Fibroblast of lung (primary cell): ENCODE data around the gene PCSK1. TPM values are rescaled to one million over a fixed set of nuclear protein-coding genes. Genes with fewer than 3 reads are reported as not detected.

ENCODE experiments used
- DNase-seq, 2 donors: peaks; one replicate each; pipeline versions ENCODE4 v3.0.0 to v3.0.0-alpha.2; 2010; ENCODE audit warnings: low read depth in 2 of 2
- H2AFZ ChIP-seq: 2 replicates; pipeline ENCODE4 v1.5.1; 2012; ENCODE audit warnings: low read length, control low read depth, inconsistent platforms
- H3K27ac ChIP-seq: 2 replicates; pipeline ENCODE4 v1.5.1; 2011; ENCODE audit warnings: low read length, control low read depth; ENCODE audit not compliant: insufficient read depth
- H3K27me3 ChIP-seq: 2 replicates; pipeline ENCODE4 v1.5.1; 2011; ENCODE audit warnings: mild to moderate bottlenecking, low read length; ENCODE audit not compliant: control insufficient read depth, insufficient read depth
- H3K36me3 ChIP-seq: 2 replicates; pipeline ENCODE4 v1.5.1; 2011; ENCODE audit warnings: low read length; ENCODE audit not compliant: control insufficient read depth, insufficient read depth
- H3K4me1 ChIP-seq: 2 replicates; pipeline ENCODE4 v1.5.1; 2011; ENCODE audit warnings: low read length; ENCODE audit not compliant: control insufficient read depth, insufficient read depth; ENCODE audit errors: extremely low read depth
- H3K4me2 ChIP-seq: 2 replicates; pipeline ENCODE4 v1.5.1; 2011; ENCODE audit warnings: low read length, control low read depth; ENCODE audit not compliant: insufficient read depth; ENCODE audit errors: extremely low read depth
- H3K4me3 ChIP-seq, 4 experiments: fragments of 200-600 bp in 1 of 4; sonication (generic) in 1 of 4; replicated peaks in 1 of 4; 2 replicates each; pipeline ENCODE4 v1.5.1; 2011 to 2016; ENCODE audit warnings: low read length in 4 of 4, low read depth in 3 of 4, mild to moderate bottlenecking in 3 of 4, control low read depth in 2 of 4, inconsistent platforms in 1 of 4, mixed read lengths in 1 of 4; ENCODE audit not compliant: insufficient read depth in 1 of 4; ENCODE audit errors: control extremely low read depth in 1 of 4
- H3K79me2 ChIP-seq: 2 replicates; pipeline ENCODE4 v1.5.1; 2012; ENCODE audit warnings: mild to moderate bottlenecking, low read length, inconsistent platforms; ENCODE audit not compliant: control insufficient read depth, insufficient read depth
- H3K9ac ChIP-seq: 2 replicates; pipeline ENCODE4 v1.5.1; 2011; ENCODE audit warnings: mild to moderate bottlenecking, low read length, control low read depth; ENCODE audit not compliant: insufficient read depth
- H3K9me3 ChIP-seq: 2 replicates; pipeline ENCODE4 v1.5.1; 2012; ENCODE audit warnings: low read depth, low read length; ENCODE audit not compliant: control insufficient read depth, insufficient read depth
- H4K20me1 ChIP-seq: 2 replicates; pipeline ENCODE4 v1.5.1; 2011; ENCODE audit warnings: low read length; ENCODE audit not compliant: control insufficient read depth, insufficient read depth; ENCODE audit errors: extremely low read depth
- EZH2 ChIP-seq: IDR thresholded peaks from 2 replicates; pipeline ENCODE4 v1.5.1; 2012; ENCODE audit warnings: low read length, control low read depth, mild to moderate bottlenecking; ENCODE audit errors: missing control alignments
- polyA plus RNA-seq, 2 donors: library from polyadenylated mRNA; depleted of rRNA in 1 of 2; stranded (reverse) in 1 of 2; unstranded in 1 of 2; fragments of >200 nt; gene quantifications; 2 replicates each; pipeline ENCODE4 v1.2.1, GENCODE V29; 2011 to 2012; ENCODE audit warnings: missing spikeins in 1 of 2
- total RNA-seq: library from RNA; depleted of rRNA; stranded (reverse); fragments of >200 nt; gene quantifications from 2 replicates; pipeline ENCODE4 v1.2.1, GENCODE V29; 2014
- TF ChIP-seq, protein P1 (sequence below), 2 donors: IDR thresholded peaks in 1 of 2; conservative IDR thresholded peaks in 1 of 2; 1 replicate in 1 of 2; 2 replicates in 1 of 2; pipeline ENCODE4 v1.5.1; 2011 to 2012; ENCODE audit warnings: low read length in 2 of 2, control low read depth in 1 of 2, inconsistent platforms in 1 of 2, low read depth in 1 of 2, mild to moderate bottlenecking in 1 of 2

PCSK1 gene
- total and polyA plus RNA-seq, 2 donors (not counting 1 experiment from before 2014, with no cell fraction given) = not detected

DNA sequence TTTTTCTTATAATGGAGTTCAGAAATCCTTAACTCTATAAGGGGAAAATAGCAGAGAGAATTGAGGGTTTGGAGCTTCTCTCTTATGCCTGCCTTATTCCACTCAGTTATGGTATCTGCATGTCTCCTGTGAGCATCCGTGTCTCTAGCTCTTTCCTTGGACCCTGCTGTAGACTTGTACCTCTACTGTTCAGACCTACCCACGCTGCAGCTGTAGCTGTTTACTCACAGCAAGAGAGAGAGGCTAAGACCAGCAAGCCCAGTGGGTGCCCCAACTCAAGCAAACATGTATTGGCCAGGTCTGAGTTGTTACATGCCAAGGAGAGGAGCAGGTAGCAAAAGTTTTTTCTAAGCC, 7.1 kb upstream of the PCSK1 start:
- H3K36me3 ChIP-seq = no peaks in the 10 kb centered on the region
- TF ChIP-seq EZH2 = no peak
- TF ChIP-seq, protein P1, sequence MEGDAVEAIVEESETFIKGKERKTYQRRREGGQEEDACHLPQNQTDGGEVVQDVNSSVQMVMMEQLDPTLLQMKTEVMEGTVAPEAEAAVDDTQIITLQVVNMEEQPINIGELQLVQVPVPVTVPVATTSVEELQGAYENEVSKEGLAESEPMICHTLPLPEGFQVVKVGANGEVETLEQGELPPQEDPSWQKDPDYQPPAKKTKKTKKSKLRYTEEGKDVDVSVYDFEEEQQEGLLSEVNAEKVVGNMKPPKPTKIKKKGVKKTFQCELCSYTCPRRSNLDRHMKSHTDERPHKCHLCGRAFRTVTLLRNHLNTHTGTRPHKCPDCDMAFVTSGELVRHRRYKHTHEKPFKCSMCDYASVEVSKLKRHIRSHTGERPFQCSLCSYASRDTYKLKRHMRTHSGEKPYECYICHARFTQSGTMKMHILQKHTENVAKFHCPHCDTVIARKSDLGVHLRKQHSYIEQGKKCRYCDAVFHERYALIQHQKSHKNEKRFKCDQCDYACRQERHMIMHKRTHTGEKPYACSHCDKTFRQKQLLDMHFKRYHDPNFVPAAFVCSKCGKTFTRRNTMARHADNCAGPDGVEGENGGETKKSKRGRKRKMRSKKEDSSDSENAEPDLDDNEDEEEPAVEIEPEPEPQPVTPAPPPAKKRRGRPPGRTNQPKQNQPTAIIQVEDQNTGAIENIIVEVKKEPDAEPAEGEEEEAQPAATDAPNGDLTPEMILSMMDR (conservative IDR thresholded peaks at IDR 0.05 in 1 of 2, IDR thresholded peaks at IDR 0.05 in 1 of 2; ENCODE audit: low read depth in 1 of 2, low read length in 2 of 2) = no peak
- H3K9ac ChIP-seq = no peak overlapping the region
- H3K4me2 ChIP-seq = no peak overlapping the region
- DNase-seq = no peak
- H3K79me2 ChIP-seq = no peaks in the 10 kb centered on the region
- H3K27ac ChIP-seq = no peak overlapping the region
- no peaks in the 10 kb centered on the region for H3K9me3 ChIP-seq
- H2AFZ ChIP-seq = no peak overlapping the region
- no peaks in the 10 kb centered on the region for H3K4me1 ChIP-seq
- H3K27me3 ChIP-seq = peaks cover 15% of the 10 kb centered on the region
- H4K20me1 ChIP-seq = no peaks in the 10 kb centered on the region
- no peak overlapping the region for H3K4me3 ChIP-seq

DNA sequence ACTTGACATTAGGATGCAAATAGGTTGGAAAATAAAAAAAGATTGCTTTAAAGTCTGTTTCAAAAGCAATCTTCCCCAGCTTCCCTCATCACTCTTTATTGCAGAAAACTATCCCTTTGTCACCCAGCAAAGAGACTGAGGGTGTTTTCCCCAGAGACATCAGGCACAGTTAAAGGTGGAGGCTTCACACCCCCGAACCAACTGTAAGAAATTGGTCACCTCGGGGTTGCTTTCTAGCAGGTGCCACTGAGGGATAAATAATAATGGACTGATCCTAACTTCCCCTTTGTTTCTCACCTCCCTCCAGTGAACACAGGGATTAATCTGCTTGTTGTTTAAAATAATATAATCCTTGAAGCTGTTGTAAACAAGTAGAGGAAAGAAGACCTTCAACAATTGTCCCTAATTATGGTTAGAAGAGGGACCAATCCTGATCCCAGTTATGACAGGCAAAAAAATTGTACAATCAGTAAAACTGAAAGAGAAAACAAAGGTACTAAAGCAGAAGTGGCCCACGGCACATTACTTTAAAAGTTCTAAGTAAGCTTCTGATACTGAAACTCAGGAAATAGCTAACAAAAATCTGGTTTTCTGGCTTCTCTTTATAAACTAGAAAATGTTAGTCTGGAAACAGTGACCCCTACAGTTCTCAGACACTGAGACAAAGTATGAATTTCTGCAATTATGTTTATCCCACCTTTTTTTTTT, 6.6 kb upstream of the PCSK1 start:
- no peak overlapping the region for H3K4me3 ChIP-seq
- H3K9me3 ChIP-seq = no peaks in the 10 kb centered on the region
- no peak overlapping the region for H3K9ac ChIP-seq
- no peak overlapping the region for H3K4me2 ChIP-seq
- H3K36me3 ChIP-seq = no peaks in the 10 kb centered on the region
- no peaks in the 10 kb centered on the region for H4K20me1 ChIP-seq
- peak in 1 of 2 donors; percentile 9 for DNase-seq
- no peaks in the 10 kb centered on the region for H3K79me2 ChIP-seq
- peaks cover 11% of the 10 kb centered on the region for H3K27me3 ChIP-seq
- H3K27ac ChIP-seq = no peak overlapping the region
- no peaks in the 10 kb centered on the region for H3K4me1 ChIP-seq
- TF ChIP-seq EZH2 = no peak
- TF ChIP-seq, protein P1 (conservative IDR thresholded peaks at IDR 0.05 in 1 of 2, IDR thresholded peaks at IDR 0.05 in 1 of 2; ENCODE audit: low read depth in 1 of 2, low read length in 2 of 2) = peak; percentile 3 to 18
- H2AFZ ChIP-seq = no peak overlapping the region

DNA sequence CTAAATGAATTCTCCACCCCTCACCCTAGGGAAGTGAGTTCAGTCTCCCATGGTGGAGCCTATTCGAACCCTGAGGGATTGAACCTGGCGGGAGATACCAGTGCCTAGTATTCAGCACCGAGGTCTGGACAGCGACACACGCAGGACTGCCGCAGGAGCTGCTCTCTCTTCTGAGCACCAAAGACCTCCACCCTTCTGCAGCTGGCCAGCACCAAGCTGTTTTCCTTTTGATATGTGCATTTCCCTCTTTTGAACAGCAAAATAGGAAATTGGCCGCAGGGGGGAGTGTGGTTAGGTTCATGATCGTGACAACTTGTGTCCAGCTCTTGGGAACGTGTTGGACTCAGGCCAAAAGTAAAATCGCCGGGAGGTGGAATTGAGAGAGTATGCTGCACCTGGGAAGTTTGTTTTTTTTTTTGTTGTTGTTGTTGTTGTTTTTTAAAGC, 1.2 kb upstream of the PCSK1 start:
- H3K79me2 ChIP-seq = no peaks in the 10 kb centered on the region
- H3K27ac ChIP-seq = no peak overlapping the region
- no peaks in the 10 kb centered on the region for H3K9me3 ChIP-seq
- no peak overlapping the region for H3K4me3 ChIP-seq
- peaks cover 3% of the 10 kb centered on the region for H3K4me1 ChIP-seq
- H3K36me3 ChIP-seq = no peaks in the 10 kb centered on the region
- no peaks in the 10 kb centered on the region for H4K20me1 ChIP-seq
- peak; percentile 78 to 80 for DNase-seq
- no peak overlapping the region for H2AFZ ChIP-seq
- no peak for TF ChIP-seq EZH2
- TF ChIP-seq, protein P1 (conservative IDR thresholded peaks at IDR 0.05 in 1 of 2, IDR thresholded peaks at IDR 0.05 in 1 of 2; ENCODE audit: low read depth in 1 of 2, low read length in 2 of 2) = no peak
- no peak overlapping the region for H3K4me2 ChIP-seq
- peaks cover 30% of the 10 kb centered on the region for H3K27me3 ChIP-seq
- H3K9ac ChIP-seq = no peak overlapping the region
